GM19193 (cell line): ENCODE measurements around the gene FAM168B.

Source experiments
- POLR2A ChIP-seq: IDR thresholded peaks from 4 replicates; pipeline ENCODE4 v1.6.1; 2011; ENCODE audit not compliant: insufficient read depth, insufficient read length; ENCODE audit errors: extremely low read depth

FAM168B gene

DNA sequence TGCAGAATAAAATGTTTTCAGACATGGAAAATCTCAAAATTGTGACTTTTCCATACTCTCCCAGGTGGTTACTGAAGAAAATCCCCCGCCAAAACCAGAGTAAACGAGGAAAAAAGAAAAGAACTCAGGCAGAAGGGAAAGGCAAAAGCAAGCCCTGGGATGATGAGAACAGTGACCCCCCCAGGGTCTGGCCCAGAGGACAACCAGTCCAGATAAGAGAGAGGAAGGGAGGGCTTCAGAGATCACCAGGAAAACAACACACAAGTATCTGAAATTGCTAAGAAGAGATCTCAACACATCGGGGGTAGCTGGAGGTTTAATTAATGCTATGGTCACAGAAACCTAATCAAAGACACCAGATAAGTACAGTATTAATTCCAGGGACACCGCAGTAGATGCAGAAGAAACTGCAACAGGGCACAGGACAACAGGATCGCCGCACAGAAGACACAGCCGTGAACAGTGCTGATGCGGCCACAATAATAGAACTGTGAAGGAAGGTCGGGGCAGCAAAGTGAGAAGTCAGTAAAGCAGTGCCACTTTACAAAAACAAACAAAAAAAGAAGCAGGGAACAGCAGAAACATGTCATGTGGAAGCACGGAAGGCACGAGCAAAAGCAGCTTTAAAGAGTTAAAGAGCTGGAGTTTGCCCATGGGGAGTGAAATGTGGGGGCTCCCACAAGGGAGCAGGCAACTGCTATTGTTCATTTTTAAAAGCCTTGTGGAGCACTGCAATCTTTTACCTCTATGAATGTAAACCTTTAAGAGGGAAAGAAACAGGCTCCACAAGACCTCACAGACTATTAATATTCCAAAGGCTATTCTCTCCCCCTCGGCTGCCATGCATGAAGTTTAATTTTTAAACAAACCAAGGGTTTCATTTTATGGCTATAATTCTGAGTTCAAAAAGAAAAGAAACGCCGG lies 28.4 kb downstream of the FAM168B start:
- TF ChIP-seq POLR2A, result no peak

DNA sequence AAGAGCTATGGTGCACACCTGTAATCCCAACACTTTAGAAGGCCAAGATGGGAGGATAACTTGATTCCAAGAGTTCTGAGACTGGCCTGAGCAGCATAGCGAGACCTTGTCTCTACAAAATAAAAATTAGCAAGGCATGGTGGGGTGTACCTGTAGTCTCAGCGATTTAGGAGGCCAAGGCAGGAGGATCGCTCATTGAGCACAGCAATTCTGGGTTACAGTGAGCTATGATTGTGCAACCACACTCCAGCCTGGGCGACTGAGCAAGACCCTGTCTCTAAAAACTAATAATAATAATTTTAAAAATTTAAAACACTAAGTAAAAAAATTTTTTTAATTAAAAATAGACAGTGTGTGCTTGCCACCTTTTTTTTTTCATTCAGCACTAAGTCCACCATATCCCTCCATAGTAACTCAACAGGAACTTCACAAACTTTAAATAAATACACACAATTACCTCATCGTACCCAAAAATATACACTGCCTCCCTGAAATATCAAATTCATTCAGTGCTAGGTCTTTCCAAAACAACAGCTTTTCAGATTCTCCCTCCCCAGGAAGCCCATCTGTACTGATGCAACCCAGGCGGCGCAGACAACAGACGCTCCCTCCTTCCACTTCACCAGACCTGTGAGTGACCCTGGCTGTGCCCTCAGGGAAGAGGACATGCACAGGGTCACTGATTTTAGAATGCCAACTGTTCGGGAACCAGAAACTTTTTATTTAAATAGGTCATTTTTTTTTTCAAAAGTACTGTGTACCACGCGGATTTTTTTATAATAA lies 29.6 kb downstream of the FAM168B start:
- no peak for TF ChIP-seq POLR2A

DNA sequence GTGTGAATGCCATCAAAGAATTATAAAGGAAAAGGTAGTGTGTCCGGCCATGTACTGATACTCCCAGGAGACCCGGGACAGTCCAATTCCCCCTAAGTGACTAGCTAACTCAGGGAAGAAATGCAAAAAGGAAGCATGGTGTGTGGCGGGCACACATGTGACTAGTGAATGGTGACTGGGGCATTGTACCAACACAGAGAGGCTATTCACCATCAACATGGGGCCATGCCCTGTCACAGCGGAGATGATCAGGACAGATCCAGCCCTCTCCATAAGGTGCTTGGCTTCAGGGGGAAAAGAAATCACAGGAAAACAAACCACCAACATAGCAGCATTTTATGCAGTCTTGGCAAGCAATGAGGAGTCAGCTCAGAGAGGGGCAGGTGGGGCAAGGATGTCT lies 34.3 kb downstream of the FAM168B start:
- no peak for TF ChIP-seq POLR2A

DNA sequence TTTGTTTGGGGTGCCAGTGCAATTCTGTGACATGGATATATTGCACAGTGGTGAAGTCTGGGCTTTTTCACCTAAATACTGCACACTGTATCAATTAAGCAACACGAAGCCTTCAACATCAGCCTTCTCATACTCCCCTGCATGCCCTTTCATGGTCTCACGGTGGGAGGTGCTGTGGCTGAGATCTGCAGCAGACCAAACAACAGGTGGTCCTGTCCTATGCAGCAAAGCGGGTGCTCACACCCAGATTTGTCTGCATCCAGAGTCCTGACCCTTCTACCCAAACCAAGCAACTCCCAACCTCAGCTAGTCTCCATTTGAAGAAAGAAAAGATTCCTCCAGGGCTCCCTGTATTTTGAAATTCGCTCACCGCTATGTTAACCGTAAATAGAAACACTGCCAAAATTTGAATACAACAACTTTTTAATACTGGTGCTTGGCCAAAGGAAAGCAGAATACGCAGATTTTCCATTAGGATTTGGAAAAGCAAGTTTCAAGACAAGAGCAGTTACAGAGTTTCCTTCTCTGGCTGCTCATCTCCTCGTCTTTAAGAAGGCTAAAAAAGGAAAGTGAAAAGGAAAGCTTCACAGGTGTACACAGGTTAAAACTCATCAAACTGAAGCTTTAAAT lies 34.9 kb downstream of the FAM168B start:
- TF ChIP-seq POLR2A, result no peak

DNA sequence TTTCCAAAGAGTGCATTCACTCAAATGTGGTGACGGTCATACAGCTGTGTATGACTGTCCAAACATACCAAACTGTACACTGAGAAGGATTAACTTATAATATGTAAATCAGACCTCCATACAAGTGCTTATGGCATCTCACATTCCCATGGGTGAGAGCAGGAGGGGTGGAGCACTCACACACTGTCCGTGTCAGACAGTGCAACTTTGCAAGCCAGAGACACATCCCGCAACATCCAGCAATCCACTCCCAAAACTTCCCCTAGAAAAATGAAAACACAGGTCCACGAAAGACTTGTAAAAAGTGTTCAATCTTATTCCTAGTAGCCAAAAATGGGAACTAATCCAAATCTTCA lies 36.4 kb downstream of the FAM168B start:
- TF ChIP-seq POLR2A, result no peak

DNA sequence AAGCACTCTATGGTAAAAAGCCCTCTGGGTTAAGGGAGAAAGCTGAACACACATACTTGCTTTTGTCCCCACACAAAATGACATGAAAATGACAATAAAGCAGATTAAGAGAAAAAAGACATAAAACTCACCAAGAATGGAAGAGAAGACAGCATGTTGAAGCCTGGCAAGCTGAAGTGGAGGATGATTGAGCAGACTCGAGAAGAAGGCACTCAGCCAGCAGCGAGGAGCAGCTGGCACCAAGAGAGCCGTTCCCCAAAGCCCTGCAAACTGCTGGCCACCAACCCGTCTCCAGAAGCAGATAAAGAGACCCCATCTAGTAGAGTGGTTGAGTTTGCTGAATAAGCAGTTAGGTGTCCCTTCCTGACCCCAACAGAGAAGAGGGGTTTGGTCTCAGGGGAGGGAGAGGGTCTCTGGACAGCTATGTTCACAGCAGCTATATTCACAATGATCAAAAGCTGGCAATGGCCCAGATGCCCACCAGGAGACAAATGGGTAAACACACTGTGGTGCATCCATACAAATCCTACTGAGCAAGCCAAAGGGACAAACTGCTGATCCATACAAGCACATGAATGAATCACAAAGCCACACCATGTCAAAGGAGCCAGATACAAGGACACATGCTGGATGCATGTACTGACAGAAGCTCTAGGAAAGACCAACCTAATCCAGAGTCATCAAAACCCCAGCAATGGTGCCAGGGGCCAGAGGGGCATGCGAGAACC lies 36.9 kb downstream of the FAM168B start:
- TF ChIP-seq POLR2A, result no peak

DNA sequence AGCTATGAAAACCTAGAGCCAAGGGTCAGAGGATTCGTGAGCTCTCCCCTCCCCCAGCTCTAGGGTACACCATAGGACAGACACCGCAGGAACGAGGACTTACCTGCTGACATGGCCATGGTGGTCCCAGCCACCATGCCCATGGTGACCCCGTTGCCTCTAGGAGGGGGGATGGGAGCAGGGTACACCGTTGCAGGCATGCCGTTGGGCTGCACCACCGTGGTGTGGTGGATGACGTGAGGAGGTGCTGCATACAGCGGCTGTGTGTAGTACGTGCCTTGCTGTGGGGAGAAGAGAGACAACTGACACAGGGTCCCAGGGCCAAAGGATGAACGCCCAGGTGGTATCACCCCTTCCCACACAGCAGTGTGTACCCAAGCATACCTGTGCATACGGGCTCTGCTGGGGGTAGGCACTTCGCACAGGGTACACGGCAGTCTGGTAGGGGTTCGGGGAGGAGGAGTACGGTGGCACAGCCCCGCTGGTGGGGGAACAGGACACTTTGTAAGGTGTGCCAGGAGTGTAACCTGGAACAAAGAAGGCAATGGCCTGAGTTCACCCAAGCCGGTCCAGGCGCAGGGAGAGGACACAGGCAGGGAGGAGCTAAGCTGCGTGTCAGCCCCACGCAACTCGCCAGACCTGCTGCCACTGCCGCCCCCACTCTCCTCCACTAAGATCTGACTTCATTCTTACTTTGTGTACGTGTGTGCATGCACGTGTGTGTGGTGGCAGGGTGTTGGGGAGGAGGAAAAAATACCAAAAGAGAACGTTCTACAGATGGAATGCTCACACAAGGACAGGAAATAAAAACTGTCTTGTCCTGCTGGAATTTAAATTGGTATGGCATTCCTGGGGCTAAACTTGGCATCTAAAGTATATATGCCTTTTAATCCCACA lies 37.8 kb downstream of the FAM168B start:
- no peak for TF ChIP-seq POLR2A

DNA sequence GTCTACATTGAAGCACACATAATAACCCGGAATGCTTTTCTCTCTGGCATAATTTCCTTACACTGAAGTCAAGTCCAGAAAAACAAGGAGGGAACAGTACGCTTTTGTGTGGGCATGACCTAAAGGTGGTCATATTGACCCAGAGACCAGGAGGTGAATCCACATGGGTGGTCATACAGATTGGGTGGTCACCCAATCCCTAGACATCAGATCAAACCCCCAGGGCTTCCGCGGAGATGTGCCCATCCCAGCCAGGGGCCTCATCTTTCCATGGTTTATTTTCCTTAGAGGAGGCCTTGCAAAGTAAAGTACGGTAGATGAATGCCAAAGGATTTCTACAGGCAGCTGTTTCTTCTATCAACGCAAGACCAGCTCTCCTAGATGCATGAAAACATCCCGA lies 38.8 kb downstream of the FAM168B start:
- no peak for TF ChIP-seq POLR2A

DNA sequence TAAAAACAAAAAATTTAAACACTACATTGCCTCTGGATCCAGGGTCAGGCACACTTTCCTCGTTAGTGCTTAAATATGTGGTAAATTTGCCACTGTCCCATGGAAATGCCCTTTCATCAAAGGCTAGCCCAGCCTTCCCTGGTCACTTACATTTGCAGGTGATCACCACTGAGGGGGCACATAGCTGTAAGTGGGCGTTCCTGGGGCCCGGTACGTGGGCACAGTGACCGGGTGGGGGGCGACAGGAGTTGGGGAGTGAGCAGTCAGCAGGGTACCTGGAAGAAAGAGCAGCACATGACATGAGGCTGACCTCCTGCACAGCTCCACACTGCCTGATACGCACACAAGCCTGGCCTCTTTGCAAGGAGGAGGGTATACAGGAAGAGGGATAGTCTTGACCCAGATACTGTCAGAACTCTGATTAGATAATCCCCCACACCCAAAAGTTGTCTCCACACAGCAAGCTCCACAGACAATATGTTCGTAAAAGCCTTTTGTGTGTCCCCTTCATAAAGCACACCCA lies 40.5 kb downstream of the FAM168B start:
- TF ChIP-seq POLR2A, result no peak

DNA sequence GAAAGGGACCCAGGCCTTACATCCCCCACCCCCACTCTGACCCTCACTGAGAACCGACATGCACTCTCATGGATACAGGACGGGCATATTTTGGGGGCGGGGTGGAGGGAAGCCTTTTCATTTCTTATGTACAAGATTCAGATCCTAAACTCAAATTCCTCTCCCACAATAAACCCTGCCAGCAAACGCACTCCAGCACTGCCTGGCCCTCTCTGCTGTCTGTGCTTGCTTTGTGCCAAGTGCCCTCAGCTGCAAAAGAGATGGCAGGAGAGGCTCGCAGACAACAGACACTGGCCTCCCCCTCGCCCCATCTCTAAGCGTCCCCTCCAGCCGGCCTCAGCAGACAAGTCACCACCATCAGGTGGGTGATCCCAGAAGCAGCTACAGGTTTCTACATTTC lies 42.4 kb downstream of the FAM168B start:
- TF ChIP-seq POLR2A, result no peak

DNA sequence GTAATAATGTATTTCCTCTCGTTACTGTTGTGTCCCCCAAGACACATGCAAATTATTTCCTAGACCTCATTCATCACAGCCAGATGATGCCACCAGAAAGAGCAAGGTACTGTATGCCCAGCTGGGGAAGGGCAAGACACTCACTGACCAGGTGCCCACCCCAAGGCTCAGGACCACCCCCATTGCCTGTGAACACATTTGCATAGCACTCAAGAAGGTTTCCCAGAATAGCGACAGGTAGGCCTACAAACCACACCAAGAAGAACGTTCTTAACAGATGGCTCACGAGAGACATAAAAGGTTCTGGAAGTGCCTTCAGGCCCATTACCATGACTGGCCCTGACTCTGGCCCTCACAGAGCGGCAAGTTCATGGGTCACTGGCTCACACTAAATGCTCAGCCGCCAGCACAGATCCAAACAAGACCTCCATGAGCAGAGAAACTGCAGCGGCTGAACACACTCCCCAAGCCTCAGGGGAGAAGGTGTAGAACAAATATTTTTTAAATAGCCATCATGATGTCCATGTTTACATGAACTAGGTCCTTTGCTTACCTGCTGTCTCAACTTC lies 44.0 kb downstream of the FAM168B start:
- TF ChIP-seq POLR2A, result no peak

DNA sequence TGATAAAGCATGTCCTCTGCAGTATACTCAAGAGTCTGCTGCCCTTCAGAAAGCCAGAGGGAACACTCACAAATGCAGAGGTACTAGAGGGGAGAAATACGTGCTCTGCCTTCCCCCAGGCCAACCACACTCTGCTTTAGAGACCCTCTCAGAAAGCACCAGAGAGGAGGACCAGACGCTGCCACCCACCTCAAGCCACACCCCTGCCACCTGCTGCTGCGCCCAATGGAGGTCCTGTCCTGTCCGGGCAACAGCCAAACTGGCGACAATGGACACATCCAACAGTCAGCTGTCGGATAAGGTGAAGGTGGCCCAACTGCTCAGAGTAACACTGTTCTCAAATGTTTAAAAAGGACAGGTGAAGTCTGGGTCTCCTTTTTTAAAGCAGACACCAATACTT lies 44.6 kb downstream of the FAM168B start:
- TF ChIP-seq POLR2A, result no peak

DNA sequence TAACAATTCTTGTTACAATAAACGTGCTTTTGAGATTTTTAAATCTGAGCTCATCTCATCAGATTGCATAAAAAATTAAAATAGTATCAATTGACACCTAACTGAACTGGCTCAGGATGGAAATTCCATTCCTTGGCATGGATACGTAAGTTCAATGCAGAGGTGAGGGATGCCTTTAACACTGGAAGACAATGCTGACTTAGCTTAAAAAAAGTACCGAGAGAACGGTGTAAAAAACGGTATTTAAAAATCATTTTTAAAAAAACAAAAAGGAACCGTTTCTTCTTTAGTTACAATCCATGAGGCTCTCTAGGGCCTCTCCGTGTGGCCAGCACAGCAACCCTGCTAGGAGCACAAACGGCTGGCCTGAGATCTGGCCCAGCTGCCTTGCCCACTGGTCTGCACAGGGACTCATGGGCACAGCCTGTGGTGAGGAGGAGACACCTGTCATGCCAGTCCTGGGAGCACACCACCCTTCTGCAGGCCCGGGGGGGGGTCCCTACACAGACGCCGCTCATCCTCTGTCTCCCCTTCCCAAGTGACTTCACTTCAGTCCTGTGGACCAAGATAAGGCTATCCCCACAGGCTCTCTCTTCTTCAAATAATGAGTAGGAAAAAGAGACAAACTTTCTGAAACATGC lies 45.2 kb downstream of the FAM168B start:
- TF ChIP-seq POLR2A, result no peak

DNA sequence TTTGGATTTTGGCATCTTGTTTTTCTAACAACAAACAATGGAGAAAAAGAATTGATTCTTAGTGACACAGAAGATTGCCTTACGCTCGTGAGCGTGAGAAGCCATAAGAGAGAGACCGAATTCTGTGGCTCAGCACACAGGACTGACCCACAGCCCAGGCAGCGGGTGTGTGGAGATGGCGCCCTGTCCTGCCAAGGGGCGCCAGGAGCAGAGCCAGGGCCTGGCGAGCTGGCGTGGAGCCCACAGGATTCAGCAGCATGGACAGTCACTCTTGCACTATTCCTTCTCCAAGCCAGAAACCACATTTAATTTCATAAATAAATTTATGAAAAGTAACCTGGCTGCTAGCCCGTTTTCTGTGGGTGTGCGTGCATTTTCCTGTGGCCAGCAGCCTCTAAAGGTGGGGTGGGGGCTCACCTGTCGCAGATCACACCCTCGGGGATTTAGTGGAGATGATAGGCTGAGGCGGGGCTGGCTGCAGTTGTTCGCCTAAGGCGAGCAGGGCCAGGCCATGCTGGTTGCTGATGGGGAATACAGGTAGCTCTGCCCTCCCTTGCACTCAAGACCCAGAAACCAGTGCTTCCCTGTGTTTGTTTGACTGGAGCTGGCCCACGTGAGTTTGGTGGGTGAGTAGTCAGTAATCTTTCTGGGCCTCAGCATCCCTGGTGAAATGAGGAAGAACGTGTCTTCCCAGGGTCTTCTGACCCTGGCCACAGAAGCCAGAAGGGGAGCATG lies 46.2 kb downstream of the FAM168B start:
- no peak for TF ChIP-seq POLR2A
